ENCODE results near the gene SEPSECS. TPM values are rescaled to one million over a fixed set of nuclear protein-coding genes. Genes with fewer than 3 reads are reported as not detected.

SEPSECS gene
- total RNA-seq, result 10 to 100 TPM; 13.4 to 26.2 (median 13.6) TPM
- long read RNA-seq, donor 1, full-length matches to known transcripts, result 1 of 8 reads
- long read RNA-seq, donor 1, partial matches to known transcripts, result 2 of 8 reads
- long read RNA-seq, donor 1, other reads (novel, unspliced or antisense), result 5 of 8 reads
- long read RNA-seq, donor 2, partial matches to known transcripts, result 2 of 3 reads
- long read RNA-seq, donor 2, other reads (novel, unspliced or antisense), result 1 of 3 reads

DNA sequence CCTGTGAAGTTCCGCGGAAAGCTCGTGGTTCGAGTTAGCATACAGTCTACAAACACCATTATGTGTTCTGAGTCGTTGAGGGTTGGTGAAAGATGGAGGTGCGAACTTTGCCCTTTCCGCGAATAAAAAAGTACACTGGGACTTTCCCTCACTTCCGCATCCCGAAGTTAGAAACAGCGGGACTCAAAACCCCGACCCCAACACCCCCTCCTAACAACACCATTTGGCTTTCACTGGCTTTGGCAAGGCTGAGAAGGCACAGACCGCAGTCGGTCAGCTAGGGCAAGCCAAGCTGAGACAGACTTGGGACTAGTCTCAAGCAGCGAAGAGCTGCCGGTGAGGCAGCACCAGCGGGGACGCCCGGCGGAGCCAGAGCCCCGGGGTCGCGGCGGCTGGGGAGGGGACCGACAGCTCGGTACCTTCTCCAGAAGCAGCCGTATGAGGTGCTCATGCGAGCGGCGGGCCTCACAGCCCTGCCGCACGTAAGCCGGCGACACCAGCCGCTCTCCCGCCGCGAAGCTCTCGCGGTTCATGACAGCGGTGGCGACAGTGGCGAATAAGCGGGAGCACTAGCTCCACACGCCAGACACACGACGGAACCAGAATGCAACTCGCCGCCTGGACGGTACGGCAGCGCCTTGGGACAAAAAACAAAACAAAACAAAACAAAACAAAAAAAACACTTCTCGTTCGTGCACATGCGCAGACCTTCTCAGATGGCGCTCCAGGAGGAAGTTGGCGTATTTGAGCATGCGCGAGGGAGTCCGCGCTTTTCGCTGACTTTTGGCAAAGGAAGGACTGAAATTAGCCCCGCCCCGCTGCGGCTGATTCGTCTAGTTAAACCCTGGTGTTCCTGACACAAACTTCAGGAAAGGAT lies at the start of gene SEPSECS:
Gene SEPSECS, minus strand, starts transcription at position 613 of the 877 bp plus-strand sequence. Its CDS starts 80 bp downstream, at position 533.
- Histone ChIP-seq H3K9me3 (no peaks in the 10 kb centered on the region), H3K36me3 (ENCODE audit: low read depth) (no peaks in the 10 kb centered on the region), H3K4me3 (peak within 1 kb of the TSS; percentile 86), H3K4me1 (ENCODE audit: low read depth) (peaks cover 12% of the 10 kb centered on the region)
- DNase-seq (peak; percentile 97 to 99 (median 98)), ATAC-seq (peak; percentile 93)
- TF ChIP-seq, protein P1, sequence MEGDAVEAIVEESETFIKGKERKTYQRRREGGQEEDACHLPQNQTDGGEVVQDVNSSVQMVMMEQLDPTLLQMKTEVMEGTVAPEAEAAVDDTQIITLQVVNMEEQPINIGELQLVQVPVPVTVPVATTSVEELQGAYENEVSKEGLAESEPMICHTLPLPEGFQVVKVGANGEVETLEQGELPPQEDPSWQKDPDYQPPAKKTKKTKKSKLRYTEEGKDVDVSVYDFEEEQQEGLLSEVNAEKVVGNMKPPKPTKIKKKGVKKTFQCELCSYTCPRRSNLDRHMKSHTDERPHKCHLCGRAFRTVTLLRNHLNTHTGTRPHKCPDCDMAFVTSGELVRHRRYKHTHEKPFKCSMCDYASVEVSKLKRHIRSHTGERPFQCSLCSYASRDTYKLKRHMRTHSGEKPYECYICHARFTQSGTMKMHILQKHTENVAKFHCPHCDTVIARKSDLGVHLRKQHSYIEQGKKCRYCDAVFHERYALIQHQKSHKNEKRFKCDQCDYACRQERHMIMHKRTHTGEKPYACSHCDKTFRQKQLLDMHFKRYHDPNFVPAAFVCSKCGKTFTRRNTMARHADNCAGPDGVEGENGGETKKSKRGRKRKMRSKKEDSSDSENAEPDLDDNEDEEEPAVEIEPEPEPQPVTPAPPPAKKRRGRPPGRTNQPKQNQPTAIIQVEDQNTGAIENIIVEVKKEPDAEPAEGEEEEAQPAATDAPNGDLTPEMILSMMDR (IDR thresholded peaks at IDR 0.05), result peak; percentile 7
- intact Hi-C loops (cut with DNase I, micrococcal nuclease), result no loop called here

- ATAC-seq (no peak), DNase-seq (no peak)
- Histone ChIP-seq H3K36me3 (ENCODE audit: low read depth) (no peaks in the 10 kb centered on the region), H3K4me3 (no peak overlapping the region), H3K9me3 (peaks cover 9% of the 10 kb centered on the region), H3K4me1 (ENCODE audit: low read depth) (no peaks in the 10 kb centered on the region)
- TF ChIP-seq, protein P1 (IDR thresholded peaks at IDR 0.05), result no peak
- intact Hi-C loops (cut with DNase I, micrococcal nuclease), result no loop called here
These were observed 49.5 kb upstream of the SEPSECS start for GRCh38 chr4:25209702-25210101.

GRCh38 chr4:25207997-25208396 lies 47.7 kb upstream of the SEPSECS start:
- Histone ChIP-seq H3K4me1 (ENCODE audit: low read depth) (no peaks in the 10 kb centered on the region), H3K9me3 (peaks cover 7% of the 10 kb centered on the region), H3K36me3 (ENCODE audit: low read depth) (no peaks in the 10 kb centered on the region), H3K4me3 (no peak overlapping the region)
- intact Hi-C loops (cut with DNase I, micrococcal nuclease), result no loop called here
- TF ChIP-seq, protein P1 (IDR thresholded peaks at IDR 0.05), result no peak
- DNase-seq, result no peak
- ATAC-seq, result no peak

DNA sequence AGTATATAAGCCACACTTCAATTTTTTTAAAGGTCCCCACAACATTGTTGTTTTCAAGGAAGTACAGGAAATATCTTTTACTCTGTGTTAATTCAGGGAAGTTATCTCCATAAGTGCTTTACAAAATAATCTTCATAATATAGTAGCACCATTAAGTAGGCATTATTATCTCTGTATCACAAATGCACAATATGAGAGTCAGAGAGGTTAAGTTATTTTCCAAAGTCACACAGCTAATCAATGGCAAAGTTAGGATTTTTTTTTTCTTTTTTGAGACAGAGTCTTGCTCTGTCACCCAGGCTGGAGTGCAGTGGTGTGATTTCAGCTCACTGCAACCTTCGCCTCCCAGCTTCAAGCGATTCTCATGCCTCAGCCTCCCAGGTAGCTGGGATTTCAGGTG lies 38.5 kb upstream of the SEPSECS start:
- Histone ChIP-seq H3K9me3 (no peaks in the 10 kb centered on the region), H3K4me3 (no peak overlapping the region), H3K36me3 (ENCODE audit: low read depth) (no peaks in the 10 kb centered on the region), H3K4me1 (ENCODE audit: low read depth) (no peaks in the 10 kb centered on the region)
- intact Hi-C loops (cut with DNase I, micrococcal nuclease), result no loop called here
- ATAC-seq (no peak), DNase-seq (no peak)
- TF ChIP-seq, protein P1 (IDR thresholded peaks at IDR 0.05), result no peak

GRCh38 chr4:25190407-25190806 lies 30.2 kb upstream of the SEPSECS start:
- intact Hi-C loops (cut with DNase I, micrococcal nuclease), result no loop called here
- Histone ChIP-seq H3K4me3 (no peak overlapping the region), H3K9me3 (no peaks in the 10 kb centered on the region), H3K36me3 (ENCODE audit: low read depth) (no peaks in the 10 kb centered on the region), H3K4me1 (ENCODE audit: low read depth) (no peaks in the 10 kb centered on the region)
- TF ChIP-seq, protein P1 (IDR thresholded peaks at IDR 0.05), result no peak
- ATAC-seq, result peak; percentile 74
- peak in 1 of 3 donors; percentile 35 for DNase-seq
